ENCODE data around the gene CRYGA. TPM values are rescaled to one million over a fixed set of nuclear protein-coding genes. Genes with fewer than 3 reads are reported as not detected.

Gene CRYGA
- total RNA-seq, 1 donor from 2014 or later, result not detected

DNA sequence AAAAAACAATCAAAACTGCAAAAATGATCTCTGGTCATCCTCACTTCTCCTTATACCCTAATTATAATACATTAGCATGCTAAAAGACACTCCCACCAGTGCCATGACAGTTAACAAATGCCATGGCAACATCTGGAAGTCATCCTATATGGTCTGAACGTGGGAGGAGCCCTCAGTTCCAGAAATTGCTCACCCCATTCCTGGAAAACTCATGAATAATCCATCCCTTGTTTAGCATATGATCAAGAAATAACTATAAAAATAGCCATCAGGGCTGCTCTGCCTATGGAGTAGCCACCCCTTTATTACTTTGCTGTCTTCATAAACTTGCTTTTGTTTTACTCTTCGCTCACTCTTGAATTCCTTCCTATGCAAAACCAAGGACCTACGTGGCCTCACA is 32.1 kb upstream of the CRYGA start:
- H3K4me1 Mint-ChIP-seq, result peaks cover 25% of the 10 kb centered on the region
- H3K27ac Mint-ChIP-seq (ENCODE audit: unreplicated experiment), result no peak overlapping the region
- no peaks in the 10 kb centered on the region for H3K27me3 Mint-ChIP-seq (ENCODE audit: low read depth)
- no peak for DNase-seq (ENCODE audit: low read depth, low spot score)
- H3K36me3 Mint-ChIP-seq (ENCODE audit: low read depth), result no peaks in the 10 kb centered on the region
- TF ChIP-seq, protein P1, sequence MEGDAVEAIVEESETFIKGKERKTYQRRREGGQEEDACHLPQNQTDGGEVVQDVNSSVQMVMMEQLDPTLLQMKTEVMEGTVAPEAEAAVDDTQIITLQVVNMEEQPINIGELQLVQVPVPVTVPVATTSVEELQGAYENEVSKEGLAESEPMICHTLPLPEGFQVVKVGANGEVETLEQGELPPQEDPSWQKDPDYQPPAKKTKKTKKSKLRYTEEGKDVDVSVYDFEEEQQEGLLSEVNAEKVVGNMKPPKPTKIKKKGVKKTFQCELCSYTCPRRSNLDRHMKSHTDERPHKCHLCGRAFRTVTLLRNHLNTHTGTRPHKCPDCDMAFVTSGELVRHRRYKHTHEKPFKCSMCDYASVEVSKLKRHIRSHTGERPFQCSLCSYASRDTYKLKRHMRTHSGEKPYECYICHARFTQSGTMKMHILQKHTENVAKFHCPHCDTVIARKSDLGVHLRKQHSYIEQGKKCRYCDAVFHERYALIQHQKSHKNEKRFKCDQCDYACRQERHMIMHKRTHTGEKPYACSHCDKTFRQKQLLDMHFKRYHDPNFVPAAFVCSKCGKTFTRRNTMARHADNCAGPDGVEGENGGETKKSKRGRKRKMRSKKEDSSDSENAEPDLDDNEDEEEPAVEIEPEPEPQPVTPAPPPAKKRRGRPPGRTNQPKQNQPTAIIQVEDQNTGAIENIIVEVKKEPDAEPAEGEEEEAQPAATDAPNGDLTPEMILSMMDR (conservative IDR thresholded peaks at IDR 0.05), result no peak
- H3K9me3 Mint-ChIP-seq, result peaks cover 3% of the 10 kb centered on the region
- no peak overlapping the region for H3K4me3 Mint-ChIP-seq

DNA sequence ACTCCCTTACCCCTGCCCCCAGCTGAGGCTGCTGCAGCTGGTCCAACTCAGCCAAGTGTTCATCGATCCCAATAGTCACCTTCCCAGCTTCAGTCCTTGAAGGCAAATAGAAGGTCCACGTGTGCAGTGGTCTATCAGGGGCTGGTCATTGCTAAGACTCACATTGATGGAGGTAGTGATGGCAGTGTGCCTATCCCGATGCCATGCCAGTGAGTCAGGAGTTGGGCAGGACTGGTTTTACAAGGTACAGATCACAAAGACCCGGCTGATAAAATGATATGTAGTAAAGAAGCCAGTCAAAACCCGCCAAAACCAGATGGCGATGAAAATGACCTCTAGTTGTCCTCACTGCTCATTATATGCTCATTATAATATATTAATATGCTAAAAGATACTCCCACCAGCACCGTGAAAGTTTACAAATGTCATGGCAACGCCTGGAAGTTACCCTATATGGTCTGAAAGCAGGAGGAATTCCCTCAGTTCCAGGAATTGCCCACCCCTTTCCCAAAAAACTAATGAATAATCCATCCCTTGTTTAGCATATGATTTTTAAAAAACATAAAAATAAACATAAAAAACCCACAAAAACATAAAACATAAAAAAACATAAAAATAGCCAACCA is 29.3 kb upstream of the CRYGA start:
- peaks cover 43% of the 10 kb centered on the region for H3K4me1 Mint-ChIP-seq
- no peaks in the 10 kb centered on the region for H3K27me3 Mint-ChIP-seq (ENCODE audit: low read depth)

DNA sequence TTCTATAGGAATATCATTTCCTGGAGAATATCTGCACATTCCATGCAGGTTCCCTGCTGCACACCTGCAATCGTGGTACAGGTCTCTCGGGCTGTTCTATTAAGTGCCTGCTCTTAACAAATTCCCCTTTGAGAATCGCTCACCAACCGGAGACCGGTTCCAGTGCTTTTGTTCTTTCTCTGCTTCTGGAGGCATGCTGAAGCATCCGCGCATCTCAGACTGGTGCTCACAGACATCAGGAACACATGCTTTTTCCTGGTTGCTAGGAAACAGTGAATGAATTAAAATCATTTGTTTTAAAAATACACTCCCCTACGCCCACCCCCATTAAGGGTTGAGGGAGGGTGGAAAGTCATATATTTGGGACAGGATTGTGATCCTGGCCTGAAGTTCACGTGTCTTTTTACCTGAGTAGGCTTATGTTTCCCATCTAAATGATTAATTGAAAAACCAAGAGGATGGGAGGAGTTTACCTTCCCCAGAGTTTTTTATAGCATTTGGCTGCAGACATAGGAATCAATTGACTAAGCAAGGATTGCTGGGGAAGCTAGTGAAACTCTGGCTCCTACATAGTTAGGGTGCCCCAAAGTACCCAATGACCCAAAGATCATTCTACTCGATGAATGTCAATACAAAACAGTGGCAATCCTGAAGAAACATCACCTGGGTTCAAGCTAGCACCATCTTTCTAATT is 26.6 kb upstream of the CRYGA start, which contains the start of gene C2orf80:
C2orf80 (minus strand) TSS at position 221 of the 694 bp plus-strand sequence. CDS start 3,044 bp downstream, outside the sequence.
- no peaks in the 10 kb centered on the region for H3K36me3 Mint-ChIP-seq (ENCODE audit: low read depth)
- DNase-seq (ENCODE audit: low read depth, low spot score), result peak; percentile 30
- peak within 1 kb of the TSS; percentile 85 for H3K27ac Mint-ChIP-seq (ENCODE audit: unreplicated experiment)
- H3K4me3 Mint-ChIP-seq, result peak within 1 kb of the TSS; percentile 58
- TF ChIP-seq, protein P1 (conservative IDR thresholded peaks at IDR 0.05), result no peak
- no peaks in the 10 kb centered on the region for H3K9me3 Mint-ChIP-seq
- no peaks in the 10 kb centered on the region for H3K27me3 Mint-ChIP-seq (ENCODE audit: low read depth)
- peaks cover 59% of the 10 kb centered on the region for H3K4me1 Mint-ChIP-seq

More for the DNA sequence above, 29.3 kb upstream of the CRYGA start:
- Mint-ChIP-seq H3K27ac (ENCODE audit: unreplicated experiment) (peak overlapping the region; percentile 47), H3K36me3 (ENCODE audit: low read depth) (no peaks in the 10 kb centered on the region), H3K9me3 (no peaks in the 10 kb centered on the region), H3K4me3 (no peak overlapping the region)
- DNase-seq (ENCODE audit: low read depth, low spot score), result no peak
- TF ChIP-seq, protein P1 (conservative IDR thresholded peaks at IDR 0.05), result no peak

DNA sequence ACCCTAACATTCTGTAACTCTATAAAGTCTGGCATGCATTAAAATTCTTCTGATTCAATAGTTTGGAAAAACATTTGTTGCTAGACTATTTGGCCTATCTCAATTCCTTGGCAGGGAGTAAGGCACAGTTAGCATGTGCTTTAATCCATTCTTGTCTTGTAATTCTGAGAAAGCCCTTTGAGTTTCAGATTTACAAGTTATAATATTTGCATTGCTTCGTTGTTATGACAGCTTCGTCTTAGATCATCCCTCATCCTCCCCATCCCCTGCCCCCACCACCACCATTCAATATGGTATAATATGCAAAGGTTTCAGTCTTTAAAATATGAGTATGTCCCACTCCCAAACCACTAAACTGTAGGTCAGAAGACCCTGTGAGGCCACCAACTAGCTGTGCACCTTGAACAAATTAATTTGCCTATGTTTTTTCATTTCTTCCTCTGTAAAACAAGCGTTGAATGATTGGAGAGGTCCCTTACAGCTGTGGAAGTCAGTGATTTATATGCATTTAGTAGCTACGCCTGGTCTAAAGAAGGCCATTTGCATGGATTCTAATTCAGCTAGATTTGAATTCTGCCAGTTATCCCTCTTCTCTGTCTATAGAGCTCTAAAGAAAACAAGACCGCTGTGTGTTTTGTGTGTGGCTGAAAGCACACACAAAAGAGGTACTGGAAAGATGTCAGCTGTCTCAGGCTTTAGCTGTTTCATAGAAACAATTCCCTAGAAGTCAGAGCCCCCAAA is 25.9 kb upstream of the CRYGA start:
- Mint-ChIP-seq H3K9me3 (no peaks in the 10 kb centered on the region), H3K27ac (ENCODE audit: unreplicated experiment) (peak overlapping the region; percentile 13), H3K4me1 (peaks cover 66% of the 10 kb centered on the region), H3K4me3 (peak overlapping the region; percentile 58), H3K36me3 (ENCODE audit: low read depth) (no peaks in the 10 kb centered on the region), H3K27me3 (ENCODE audit: low read depth) (no peaks in the 10 kb centered on the region)
- TF ChIP-seq, protein P1 (conservative IDR thresholded peaks at IDR 0.05), result no peak
- DNase-seq (ENCODE audit: low read depth, low spot score), result no peak

DNA sequence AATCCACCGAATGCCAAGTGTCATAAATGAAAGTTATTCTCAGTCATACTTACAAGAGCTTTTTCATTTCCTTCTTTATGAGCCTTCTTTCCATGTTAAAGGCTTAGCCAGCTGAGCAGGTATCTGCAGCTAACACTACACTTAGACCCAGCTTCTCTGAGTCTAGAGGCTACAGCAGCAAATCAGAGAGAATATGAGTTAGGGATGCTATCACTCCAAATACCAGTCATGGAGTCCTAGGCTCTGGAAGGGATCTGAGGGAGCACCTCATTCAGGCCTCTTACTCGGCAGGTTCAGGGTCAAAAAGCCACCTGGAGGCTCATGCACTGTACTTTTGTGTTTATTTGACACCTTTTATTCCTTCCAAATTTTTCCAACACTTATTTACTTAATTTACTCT is 23.5 kb upstream of the CRYGA start:
- TF ChIP-seq, protein P1 (conservative IDR thresholded peaks at IDR 0.05), result no peak
- H3K4me3 Mint-ChIP-seq, result peak overlapping the region; percentile 31
- no peaks in the 10 kb centered on the region for H3K36me3 Mint-ChIP-seq (ENCODE audit: low read depth)

More for the DNA sequence above, 23.5 kb upstream of the CRYGA start:
- DNase-seq (ENCODE audit: low read depth, low spot score), result no peak
- H3K4me1 Mint-ChIP-seq, result peaks cover 74% of the 10 kb centered on the region
- no peaks in the 10 kb centered on the region for H3K9me3 Mint-ChIP-seq
- peaks cover 5% of the 10 kb centered on the region for H3K27me3 Mint-ChIP-seq (ENCODE audit: low read depth)
- H3K27ac Mint-ChIP-seq (ENCODE audit: unreplicated experiment), result no peak overlapping the region
